K562 (cell line): Measurements from ENCODE around the gene NISCH. TPM values are rescaled to one million over a fixed set of nuclear protein-coding genes. Genes with fewer than 3 reads are reported as not detected.

Experiments
- ATAC-seq: fragments of 200-7000 bp; cut with Tn5 transposase; 3 replicates; pipeline ENCODE4 v1.9.1; 2020; ENCODE audit warnings: moderate library complexity
- BruUV-seq: library from RNA; stranded (reverse); fragments of 400-500 nt; replicated peaks from 2 replicates; lab custom pipeline; 2021; lab: Mats Ljungman, UMichigan
- CTCF ChIA-PET: fragments of 300-600 bp; formaldehyde crosslinking; extraction: SDS; loops from one replicate; lab custom pipeline; 2021; ENCODE audit warnings: low intra/inter-chr PET ratio; lab: Yijun Ruan, JAX
- POLR2A ChIA-PET: fragments of 300-600, 350-650 bp; sonication (Branson Sonifier 250); formaldehyde crosslinking; extraction: SDS; loops from one replicate; lab custom pipeline; 2021; ENCODE audit warnings: antibody characterized with exemption, inconsistent platforms; lab: Yijun Ruan, JAX
- DNase-seq, 4 experiments: peaks; one replicate each; pipeline versions ENCODE4 v3.0.0 to v3.0.0-alpha.2; 2011 to 2018; ENCODE audit warnings: low spot score in 3 of 4, mixed read lengths in 3 of 4; ENCODE audit errors: extremely low read depth in 1 of 4
- FAIRE-seq: peaks from 2 replicates; lab custom pipeline; 2011; peaks lifted over from hg19 to GRCh38; lab: Jason Lieb, UNC
- H2AFZ ChIP-seq: 2 replicates; pipeline ENCODE4 v1.6.0; 2011; ENCODE audit warnings: low read depth, low read length, control low read depth, inconsistent platforms
- H3K27ac ChIP-seq: fragments of 200-600 bp; 3 replicates; pipeline ENCODE4 v1.8.0; 2011; ENCODE audit warnings: low read depth, mild to moderate bottlenecking, control low read depth, inconsistent platforms, low read length, moderate library complexity, mixed read lengths; ENCODE audit errors: extremely low read depth
- H3K27me3 ChIP-seq, 2 experiments: fragments of 300-600 bp in 1 of 2; 2 replicates in 1 of 2; 3 replicates in 1 of 2; pipeline versions ENCODE4 v1.6.0 to v1.8.0; 2011; ENCODE audit warnings: inconsistent platforms in 2 of 2, low read length in 2 of 2, mild to moderate bottlenecking in 1 of 2, mixed read lengths in 1 of 2, moderate library complexity in 1 of 2; ENCODE audit not compliant: control insufficient read depth in 2 of 2, insufficient read depth in 2 of 2
- H3K36me3 ChIP-seq: fragments of 300-600 bp; 3 replicates; pipeline ENCODE4 v1.8.0; 2011; ENCODE audit warnings: mild to moderate bottlenecking, low read length, inconsistent platforms; ENCODE audit not compliant: control insufficient read depth, insufficient read depth
- H3K4me1 ChIP-seq, 2 experiments: fragments of 200-600 bp in 1 of 2; replicated peaks in 1 of 2; 2 replicates in 1 of 2; 3 replicates in 1 of 2; pipeline versions ENCODE4 v1.5.1 to v1.8.0; 2011; ENCODE audit warnings: inconsistent platforms in 2 of 2, low read length in 2 of 2, mild to moderate bottlenecking in 1 of 2, mixed read lengths in 1 of 2, moderate library complexity in 1 of 2; ENCODE audit not compliant: control insufficient read depth in 2 of 2, insufficient read depth in 2 of 2
- H3K4me2 ChIP-seq: 2 replicates; pipeline ENCODE4 v1.6.1; 2011; ENCODE audit warnings: low read length, control low read depth, inconsistent platforms, mixed read lengths; ENCODE audit not compliant: insufficient read depth
- H3K4me3 ChIP-seq: fragments of 200-600 bp; sonication (generic), shearing (Covaris generic); 2 replicates; pipeline ENCODE4 v1.5.1; 2016; ENCODE audit warnings: control low read depth, inconsistent platforms
- H3K79me2 ChIP-seq: fragments of 200-600 bp; 3 replicates; pipeline ENCODE4 v1.8.0; 2011; ENCODE audit warnings: low read length, inconsistent platforms; ENCODE audit not compliant: control insufficient read depth, insufficient read depth
- H3K9ac ChIP-seq, 2 experiments: 2 replicates each; pipeline versions ENCODE4 v1.6.0 to v1.6.1; 2011; ENCODE audit warnings: low read depth in 2 of 2, low read length in 2 of 2, control low read depth in 1 of 2, inconsistent platforms in 1 of 2, mild to moderate bottlenecking in 1 of 2, mixed read lengths in 1 of 2; ENCODE audit not compliant: insufficient read depth in 1 of 2
- H3K9me1 ChIP-seq: one replicate; pipeline ENCODE4 v1.6.0; 2011; ENCODE audit warnings: inconsistent platforms, mild to moderate bottlenecking, low read length, moderate library complexity; ENCODE audit not compliant: control insufficient read depth, insufficient read depth
- H3K9me3 ChIP-seq: replicated peaks from 2 replicates; pipeline ENCODE4 v1.5.1; 2011; ENCODE audit warnings: low read depth, low read length, inconsistent platforms; ENCODE audit not compliant: control insufficient read depth, insufficient read depth
- H4K20me1 ChIP-seq: replicated peaks from 2 replicates; pipeline ENCODE4 v1.6.1; 2011; ENCODE audit warnings: low read length, inconsistent platforms, mixed read lengths; ENCODE audit not compliant: control insufficient read depth, insufficient read depth
- MBD2 ChIP-seq: sonication (generic); IDR thresholded peaks from 2 replicates; pipeline ENCODE4 v1.6.1; 2016; ENCODE audit warnings: low read depth, borderline replicate concordance
- PBX2 ChIP-seq, 2 experiments: IDR thresholded peaks in 1 of 2; conservative IDR thresholded peaks in 1 of 2; 2 replicates each; pipeline ENCODE4 v1.6.1; 2016; ENCODE audit warnings: low read depth in 2 of 2, mild to moderate bottlenecking in 1 of 2, missing compliant biosample characterization in 1 of 2, missing genetic modification characterization in 1 of 2, moderate library complexity in 1 of 2
- RAD21 ChIP-seq, 2 experiments: fragments of 250-450 bp in 1 of 2; fragments of 450-650 bp in 1 of 2; sonication (Bioruptor Pico) in 1 of 2; formaldehyde crosslinking in 1 of 2; IDR thresholded peaks in 1 of 2; conservative IDR thresholded peaks in 1 of 2; 2 replicates each; pipeline versions ENCODE4 v1.4.0 to v1.8.0; 2020 to 2022; ENCODE audit warnings: mild to moderate bottlenecking in 2 of 2, moderate library complexity in 1 of 2
- ZNF518B ChIP-seq: fragments of 250-450 bp; sonication (Bioruptor Pico); IDR thresholded peaks from 2 replicates; pipeline ENCODE4 v1.5.0; 2021; ENCODE audit warnings: mild to moderate bottlenecking, moderate library complexity
- ZNF77 ChIP-seq: fragments of 250-450 bp; sonication (Bioruptor Pico); IDR thresholded peaks from 2 replicates; pipeline ENCODE4 v1.5.0; 2020
- WGBS: fragments of 100-300 bp; shearing (Covaris generic); methylation state at CpG from one replicate; pipeline ENCODE4 v1.1.6; 2016; ENCODE audit warnings: low coverage, mixed read lengths; ENCODE audit not compliant: insufficient coverage; ENCODE audit errors: missing lambda C conversion rate; 5-methylcytosine and 5-hydroxymethylcytosine counted together
- in situ Hi-C: fragments of 300-500 bp; cut with MboI; formaldehyde crosslinking; loops from 4 replicates; pipeline ENCODE4 v1.15.0; 2018; ENCODE audit warnings: inconsistent platforms, mixed read lengths
- intact Hi-C: fragments of 100-400 bp; cut with micrococcal nuclease; formaldehyde crosslinking; loops from 2 replicates; pipeline ENCODE4 v1.14.2; 2022
- polyA plus RNA-seq, 8 experiments: library from polyadenylated mRNA; depleted of rRNA in 4 of 8; stranded (reverse) in 5 of 8; unstranded in 3 of 8; fragments of >200 nt; fragmentation: Nextera tagmentation in 2 of 8; fragmentation: Illumina TruSeq in 1 of 8; extraction: Ambion mirVana in 2 of 8; extraction: Trizol in 1 of 8; gene quantifications; 2 replicates each; pipeline versions ENCODE4 v1.2.1 to v1.2.3, GENCODE V29; 2011 to 2014; ENCODE audit warnings: inconsistent platforms in 1 of 8, missing spikeins in 1 of 8
- total RNA-seq, 7 experiments: library from RNA; depleted of rRNA in 6 of 7; stranded (reverse); fragments of >200 nt in 6 of 7; fragmentation: Illumina TruSeq in 2 of 7; extraction: Trizol in 2 of 7; gene quantifications; 2 replicates each; pipeline versions ENCODE4 v1.2.1 to v1.2.3, GENCODE V29; 2011 to 2021; ENCODE audit warnings: low replicate concordance in 1 of 7
- TF ChIP-seq, protein P1 (sequence below): fragments of 450-650 bp; IDR thresholded peaks from 2 replicates; pipeline ENCODE4 v1.6.1; 2017; ENCODE audit warnings: mild to moderate bottlenecking, moderate library complexity
- TF ChIP-seq, protein P2 (sequence below): fragments of 450-650 bp; IDR thresholded peaks from 2 replicates; pipeline ENCODE4 v1.6.1; 2017; ENCODE audit warnings: antibody characterized with exemption

The NISCH gene
- total and polyA plus RNA-seq, 9 of the 15 experiments (the other 6 are each of a cell fraction or from before 2014, with no cell fraction given), result 0.44 to 43.5 (median 23.4) TPM

DNA sequence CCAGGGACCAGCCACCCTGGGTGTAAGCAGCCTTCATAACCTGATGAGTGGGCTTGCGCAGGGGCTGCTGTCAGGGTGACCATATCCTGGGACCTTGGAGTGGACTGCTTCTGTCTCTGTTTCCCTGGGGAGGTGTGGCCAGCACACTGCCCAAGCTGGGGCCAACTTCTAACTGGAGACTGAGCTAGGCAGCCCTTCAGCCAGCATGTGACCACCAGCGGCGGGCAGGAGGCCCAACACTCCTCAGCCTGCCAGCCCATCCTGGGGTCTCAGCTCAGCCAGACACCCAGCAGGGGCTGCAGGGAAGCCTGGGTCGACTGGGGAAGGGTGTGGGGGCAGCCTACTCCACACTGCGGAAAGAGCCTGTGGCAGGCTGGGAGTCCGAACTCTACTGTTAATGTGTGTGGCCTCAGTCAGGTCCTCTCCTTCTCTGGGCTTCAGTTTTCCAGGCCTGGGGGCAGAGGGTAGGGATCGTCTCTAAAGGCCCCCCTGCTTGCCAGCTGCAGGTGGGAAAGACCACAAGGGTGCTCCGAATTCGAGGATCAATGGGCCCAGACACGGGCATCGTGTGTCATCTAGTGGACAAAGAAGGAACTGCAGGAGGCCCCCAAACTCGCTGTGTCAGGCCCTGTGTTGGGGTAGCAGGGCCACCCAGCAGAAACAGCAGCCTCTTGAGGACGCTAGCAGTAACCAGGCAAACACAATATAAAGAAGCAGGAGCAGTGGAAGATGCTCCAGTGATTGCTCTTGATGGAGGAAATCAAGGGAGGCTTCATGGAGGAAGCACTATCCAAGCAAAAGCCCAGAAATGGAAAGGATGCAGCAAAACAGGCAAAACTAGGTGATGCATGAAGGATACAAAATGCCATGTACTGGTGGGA lies 8.5 kb upstream of the NISCH start:
- CTCF ChIA-PET, result interaction anchor here (0.9 to 2.2 kb wide), 4 partner anchors 19 to 203 kb away, joined by 3 to 7 read pairs (median 6); no protein-coding TSS in a partner anchor
- H3K9me1 ChIP-seq, result no peaks in the 10 kb centered on the region
- in situ Hi-C loops (loop anchor here (10.0 kb wide), 1 partner anchor 152 kb away; no protein-coding TSS in a partner anchor), intact Hi-C loops (loop anchor here (1.0 to 5.0 kb wide), 5 partner anchors 19 to 445 kb away; no protein-coding TSS in a partner anchor)
- DNase-seq (peak; percentile 62 to 75 (median 68)), FAIRE-seq (peak; percentile 88), ATAC-seq (peak; percentile 77)
- POLR2A ChIA-PET, result interaction anchor here (0.6 to 1.3 kb wide), 2 partner anchors 34 to 78 kb away, joined by 3 read pairs; no protein-coding TSS in a partner anchor
- no peaks in the 10 kb centered on the region for H3K79me2 ChIP-seq
- H3K36me3 ChIP-seq, result no peaks in the 10 kb centered on the region
- H3K4me2 ChIP-seq, result no peak overlapping the region
- 35% methylated on average over 12 of the region's 13 CpGs for WGBS
- no peak overlapping the region for H3K27ac ChIP-seq
- no peak overlapping the region for H3K4me3 ChIP-seq
- no TSS peak for BruUV-seq
- H3K9ac ChIP-seq, result no peak overlapping the region
- H3K9me3 ChIP-seq, result no peaks in the 10 kb centered on the region
- H4K20me1 ChIP-seq, result no peaks in the 10 kb centered on the region
- H2AFZ ChIP-seq, result 0 out of 2 replicates have a peak overlapping the region, but pooled peaks have one; percentile 23
- peaks cover 0 to 4% of the 10 kb centered on the region in 2 experiments; a peak in 1 of 5 replicates for H3K27me3 ChIP-seq
- H3K4me1 ChIP-seq, result peaks cover 0 to 36% of the 10 kb centered on the region in 2 experiments; a peak in 2 of 5 replicates
- no peak for TF ChIP-seq PBX2 (CRISPR knock-in tag; IDR thresholded peaks at IDR 0.05; ENCODE audit: low read depth)
- TF ChIP-seq PBX2 (tag; conservative IDR thresholded peaks at IDR 0.05; ENCODE audit: low read depth), result no peak
- TF ChIP-seq ZNF77 (CRISPR knock-in tag), result no peak
- TF ChIP-seq ZNF518B, result no peak
- TF ChIP-seq, protein P1, sequence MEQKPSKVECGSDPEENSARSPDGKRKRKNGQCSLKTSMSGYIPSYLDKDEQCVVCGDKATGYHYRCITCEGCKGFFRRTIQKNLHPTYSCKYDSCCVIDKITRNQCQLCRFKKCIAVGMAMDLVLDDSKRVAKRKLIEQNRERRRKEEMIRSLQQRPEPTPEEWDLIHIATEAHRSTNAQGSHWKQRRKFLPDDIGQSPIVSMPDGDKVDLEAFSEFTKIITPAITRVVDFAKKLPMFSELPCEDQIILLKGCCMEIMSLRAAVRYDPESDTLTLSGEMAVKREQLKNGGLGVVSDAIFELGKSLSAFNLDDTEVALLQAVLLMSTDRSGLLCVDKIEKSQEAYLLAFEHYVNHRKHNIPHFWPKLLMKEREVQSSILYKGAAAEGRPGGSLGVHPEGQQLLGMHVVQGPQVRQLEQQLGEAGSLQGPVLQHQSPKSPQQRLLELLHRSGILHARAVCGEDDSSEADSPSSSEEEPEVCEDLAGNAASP, result no peak
- TF ChIP-seq MBD2, result no peak
- TF ChIP-seq RAD21 (CRISPR knock-in tag; conservative IDR thresholded peaks at IDR 0.05 in 1 of 2, IDR thresholded peaks at IDR 0.05 in 1 of 2), result peak; percentile 87 to 88
- TF ChIP-seq, protein P2, sequence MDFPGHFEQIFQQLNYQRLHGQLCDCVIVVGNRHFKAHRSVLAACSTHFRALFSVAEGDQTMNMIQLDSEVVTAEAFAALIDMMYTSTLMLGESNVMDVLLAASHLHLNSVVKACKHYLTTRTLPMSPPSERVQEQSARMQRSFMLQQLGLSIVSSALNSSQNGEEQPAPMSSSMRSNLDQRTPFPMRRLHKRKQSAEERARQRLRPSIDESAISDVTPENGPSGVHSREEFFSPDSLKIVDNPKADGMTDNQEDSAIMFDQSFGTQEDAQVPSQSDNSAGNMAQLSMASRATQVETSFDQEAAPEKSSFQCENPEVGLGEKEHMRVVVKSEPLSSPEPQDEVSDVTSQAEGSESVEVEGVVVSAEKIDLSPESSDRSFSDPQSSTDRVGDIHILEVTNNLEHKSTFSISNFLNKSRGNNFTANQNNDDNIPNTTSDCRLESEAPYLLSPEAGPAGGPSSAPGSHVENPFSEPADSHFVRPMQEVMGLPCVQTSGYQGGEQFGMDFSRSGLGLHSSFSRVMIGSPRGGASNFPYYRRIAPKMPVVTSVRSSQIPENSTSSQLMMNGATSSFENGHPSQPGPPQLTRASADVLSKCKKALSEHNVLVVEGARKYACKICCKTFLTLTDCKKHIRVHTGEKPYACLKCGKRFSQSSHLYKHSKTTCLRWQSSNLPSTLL, result no peak
